ENCODE measurements around the gene TTC3.

- TF ChIP-seq CTCF (conservative IDR thresholded peaks at IDR 0.05; ENCODE audit: low read length) (no peak), EZH2phosphoT487 (IDR thresholded peaks at IDR 0.05; ENCODE audit: borderline replicate concordance) (no peak)
These were observed 86.2 kb downstream of the TTC3 start for GRCh38 chr21:37159053-37159776.
